Measurements from ENCODE around the gene METAP1D.

Gene METAP1D

DNA sequence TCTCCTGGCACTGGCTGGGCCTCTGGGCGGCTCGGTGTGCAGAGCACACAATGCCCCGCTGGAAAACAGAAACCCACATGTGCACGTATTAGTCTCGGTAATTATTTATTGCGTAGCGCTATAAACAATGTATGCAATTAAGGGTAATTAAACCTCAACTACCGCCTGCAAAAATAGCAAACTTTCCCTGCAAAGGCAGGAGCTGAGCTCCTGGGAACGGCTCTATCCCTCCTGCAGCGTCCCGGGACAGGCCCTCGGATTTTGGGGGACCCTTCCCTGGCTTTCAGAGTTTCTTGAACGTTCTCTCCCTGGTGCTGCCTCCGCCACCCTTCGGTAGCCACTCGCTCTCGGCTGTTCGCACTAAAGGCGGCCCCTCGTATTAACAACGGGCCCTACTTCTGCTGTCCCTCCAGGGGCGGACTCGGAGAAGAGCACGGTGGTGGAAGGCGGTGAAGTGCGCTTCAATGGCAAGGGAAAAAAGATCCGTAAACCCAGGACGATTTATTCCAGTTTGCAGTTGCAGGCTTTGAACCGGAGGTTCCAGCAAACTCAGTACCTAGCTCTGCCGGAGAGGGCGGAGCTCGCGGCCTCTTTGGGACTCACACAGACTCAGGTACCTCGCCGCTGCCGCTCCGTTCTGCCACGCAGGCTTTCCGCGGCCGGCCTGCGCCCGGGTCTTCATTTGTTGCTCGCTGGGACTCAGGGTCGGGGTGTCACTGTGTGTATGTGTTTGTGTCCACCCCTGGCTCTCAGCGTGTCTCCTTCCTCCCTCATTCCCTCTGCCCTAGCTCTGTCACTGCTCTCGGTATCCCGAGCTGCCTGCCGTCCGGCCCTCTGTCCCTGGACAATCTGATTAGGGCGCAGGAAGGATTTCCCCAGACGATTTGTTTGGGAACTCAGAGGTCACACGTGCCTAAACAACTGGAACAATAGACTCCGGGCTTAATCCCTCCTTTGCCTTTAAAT is 86.8 kb downstream of the METAP1D start:
- peaks cover 5% of the 10 kb centered on the region for H3K4me1 ChIP-seq (ENCODE audit: control insufficient read depth, insufficient read depth, low read length, poor library complexity, severe bottlenecking)
- 1% methylated on average over 35 to 41 of the region's 54 CpGs for WGBS, 2 experiments (ENCODE audit: insufficient coverage in 2 of 2)
- no peaks in the 10 kb centered on the region for H3K9me3 ChIP-seq (ENCODE audit: control insufficient read depth, low read length)
- peak overlapping the region; percentile 46 for H3K4me3 ChIP-seq (ENCODE audit: extremely low read depth, insufficient read depth, low read length, poor library complexity, severe bottlenecking)
- no peaks in the 10 kb centered on the region for H3K36me3 ChIP-seq (ENCODE audit: control insufficient read depth, insufficient read depth, low read length)
- peak overlapping the region; percentile 33 for H3K27ac ChIP-seq (ENCODE audit: low read depth, low read length, severe bottlenecking)

- Histone ChIP-seq H3K9me3 (ENCODE audit: control insufficient read depth, low read length) (no peaks in the 10 kb centered on the region), H3K36me3 (ENCODE audit: control insufficient read depth, insufficient read depth, low read length) (no peaks in the 10 kb centered on the region), H3K4me3 (ENCODE audit: extremely low read depth, insufficient read depth, low read length, poor library complexity, severe bottlenecking) (peak overlapping the region; percentile 46), H3K4me1 (ENCODE audit: control insufficient read depth, insufficient read depth, low read length, poor library complexity, severe bottlenecking) (peaks cover 5% of the 10 kb centered on the region), H3K27ac (ENCODE audit: low read depth, low read length, severe bottlenecking) (peak overlapping the region; percentile 19)
- 1 to 3% methylated on average over 16 to 20 of the region's 31 CpGs for WGBS, 2 experiments (ENCODE audit: insufficient coverage in 2 of 2)
Observed at GRCh38 chr2:172087207-172087779, 87.5 kb downstream of the METAP1D start.

- 5% methylated on average over 8 to 21 of the region's 23 CpGs for WGBS, 2 experiments (ENCODE audit: insufficient coverage in 2 of 2)
- Histone ChIP-seq H3K4me3 (ENCODE audit: extremely low read depth, insufficient read depth, low read length, poor library complexity, severe bottlenecking) (peak overlapping the region; percentile 46), H3K36me3 (ENCODE audit: control insufficient read depth, insufficient read depth, low read length) (no peaks in the 10 kb centered on the region), H3K4me1 (ENCODE audit: control insufficient read depth, insufficient read depth, low read length, poor library complexity, severe bottlenecking) (peaks cover 5% of the 10 kb centered on the region), H3K27ac (ENCODE audit: low read depth, low read length, severe bottlenecking) (no peak overlapping the region), H3K9me3 (ENCODE audit: control insufficient read depth, low read length) (no peaks in the 10 kb centered on the region)
Observed at GRCh38 chr2:172087780-172088244, 88.1 kb downstream of the METAP1D start.

DNA sequence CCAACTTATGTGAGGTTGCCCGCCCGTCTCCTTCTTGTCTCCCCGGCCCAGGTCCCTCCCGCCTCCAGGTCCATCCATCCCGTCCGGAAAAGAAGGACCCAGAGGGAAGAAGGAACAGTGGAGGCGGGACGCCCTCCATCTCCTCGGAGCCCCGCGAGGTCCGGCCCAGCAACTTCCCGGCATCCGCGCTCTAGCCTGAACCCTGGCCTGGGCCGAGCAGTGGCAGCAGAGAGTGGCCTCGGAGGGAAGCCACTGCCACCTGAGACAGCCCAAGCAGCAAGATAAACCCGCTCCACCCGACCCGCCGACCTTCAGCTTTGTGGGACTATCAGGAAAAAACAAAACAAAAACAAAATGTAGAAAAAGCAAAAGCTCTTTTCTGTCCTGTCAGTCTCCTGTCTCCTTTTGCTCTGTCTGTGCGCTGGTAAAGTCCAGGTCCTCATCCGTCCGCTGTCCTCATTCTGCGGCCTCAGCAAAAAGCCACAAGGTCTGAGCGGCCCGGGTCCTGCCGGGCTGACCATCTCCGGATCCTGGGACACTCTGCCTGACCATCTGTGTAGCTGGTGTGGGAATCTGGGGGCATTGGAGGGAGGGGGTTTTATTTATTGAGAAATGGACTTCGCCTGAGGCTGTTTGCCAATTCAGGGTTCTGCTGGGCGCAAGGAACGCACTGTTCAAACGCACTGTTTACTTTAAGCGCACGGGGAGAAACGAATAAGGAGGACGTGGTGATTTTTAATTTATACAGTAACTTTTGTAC is 88.7 kb downstream of the METAP1D start:
- Histone ChIP-seq H3K4me3 (ENCODE audit: extremely low read depth, insufficient read depth, low read length, poor library complexity, severe bottlenecking) (peak overlapping the region; percentile 46), H3K4me1 (ENCODE audit: control insufficient read depth, insufficient read depth, low read length, poor library complexity, severe bottlenecking) (peaks cover 5% of the 10 kb centered on the region), H3K27ac (ENCODE audit: low read depth, low read length, severe bottlenecking) (no peak overlapping the region), H3K9me3 (ENCODE audit: control insufficient read depth, low read length) (no peaks in the 10 kb centered on the region), H3K36me3 (ENCODE audit: control insufficient read depth, insufficient read depth, low read length) (no peaks in the 10 kb centered on the region)
- 5 to 10% methylated on average over 29 to 32 of the region's 37 CpGs for WGBS, 2 experiments (ENCODE audit: insufficient coverage in 2 of 2)

DNA sequence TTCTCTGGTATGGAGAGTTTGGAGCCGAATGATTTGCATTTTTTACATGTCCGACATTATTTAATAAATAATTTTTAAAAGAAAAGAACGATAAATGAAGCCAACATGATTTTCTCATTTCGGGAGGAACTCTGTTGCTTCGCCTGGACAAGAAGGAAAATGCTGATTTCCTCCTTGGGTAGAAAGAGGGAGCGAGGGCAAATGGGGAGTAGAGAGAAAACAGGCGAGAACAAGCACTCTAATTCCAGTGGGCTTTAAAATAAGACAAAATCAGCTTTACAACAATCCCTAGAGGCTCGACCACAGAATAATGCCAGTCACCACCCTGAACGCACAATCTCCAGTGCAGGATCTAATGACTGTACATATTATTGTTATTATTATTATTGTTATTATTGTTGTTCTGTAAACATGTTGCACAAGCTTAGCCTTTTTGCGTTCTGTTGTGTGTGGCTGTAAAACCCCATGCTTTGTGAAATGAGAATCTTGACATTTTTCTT is 89.3 kb downstream of the METAP1D start:
- Histone ChIP-seq H3K4me1 (ENCODE audit: control insufficient read depth, insufficient read depth, low read length, poor library complexity, severe bottlenecking) (peaks cover 8% of the 10 kb centered on the region), H3K36me3 (ENCODE audit: control insufficient read depth, insufficient read depth, low read length) (no peaks in the 10 kb centered on the region), H3K9me3 (ENCODE audit: control insufficient read depth, low read length) (no peaks in the 10 kb centered on the region), H3K4me3 (ENCODE audit: extremely low read depth, insufficient read depth, low read length, poor library complexity, severe bottlenecking) (peak overlapping the region; percentile 46), H3K27ac (ENCODE audit: low read depth, low read length, severe bottlenecking) (no peak overlapping the region)
- WGBS, 2 experiments (ENCODE audit: insufficient coverage in 2 of 2): 0 to 30% methylated on average over 3 to 4 of the region's 10 CpGs

- Histone ChIP-seq H3K4me1 (ENCODE audit: control insufficient read depth, insufficient read depth, low read length, poor library complexity, severe bottlenecking) (peaks cover 8% of the 10 kb centered on the region), H3K4me3 (ENCODE audit: extremely low read depth, insufficient read depth, low read length, poor library complexity, severe bottlenecking) (no peak overlapping the region), H3K9me3 (ENCODE audit: control insufficient read depth, low read length) (no peaks in the 10 kb centered on the region), H3K27ac (ENCODE audit: low read depth, low read length, severe bottlenecking) (no peak overlapping the region), H3K36me3 (ENCODE audit: control insufficient read depth, insufficient read depth, low read length) (no peaks in the 10 kb centered on the region)
- 25 to 30% methylated on average over 4 to 6 of the region's 7 CpGs for WGBS, 2 experiments (ENCODE audit: insufficient coverage in 2 of 2)
Observed at GRCh38 chr2:172089633-172090032, 89.9 kb downstream of the METAP1D start.

DNA sequence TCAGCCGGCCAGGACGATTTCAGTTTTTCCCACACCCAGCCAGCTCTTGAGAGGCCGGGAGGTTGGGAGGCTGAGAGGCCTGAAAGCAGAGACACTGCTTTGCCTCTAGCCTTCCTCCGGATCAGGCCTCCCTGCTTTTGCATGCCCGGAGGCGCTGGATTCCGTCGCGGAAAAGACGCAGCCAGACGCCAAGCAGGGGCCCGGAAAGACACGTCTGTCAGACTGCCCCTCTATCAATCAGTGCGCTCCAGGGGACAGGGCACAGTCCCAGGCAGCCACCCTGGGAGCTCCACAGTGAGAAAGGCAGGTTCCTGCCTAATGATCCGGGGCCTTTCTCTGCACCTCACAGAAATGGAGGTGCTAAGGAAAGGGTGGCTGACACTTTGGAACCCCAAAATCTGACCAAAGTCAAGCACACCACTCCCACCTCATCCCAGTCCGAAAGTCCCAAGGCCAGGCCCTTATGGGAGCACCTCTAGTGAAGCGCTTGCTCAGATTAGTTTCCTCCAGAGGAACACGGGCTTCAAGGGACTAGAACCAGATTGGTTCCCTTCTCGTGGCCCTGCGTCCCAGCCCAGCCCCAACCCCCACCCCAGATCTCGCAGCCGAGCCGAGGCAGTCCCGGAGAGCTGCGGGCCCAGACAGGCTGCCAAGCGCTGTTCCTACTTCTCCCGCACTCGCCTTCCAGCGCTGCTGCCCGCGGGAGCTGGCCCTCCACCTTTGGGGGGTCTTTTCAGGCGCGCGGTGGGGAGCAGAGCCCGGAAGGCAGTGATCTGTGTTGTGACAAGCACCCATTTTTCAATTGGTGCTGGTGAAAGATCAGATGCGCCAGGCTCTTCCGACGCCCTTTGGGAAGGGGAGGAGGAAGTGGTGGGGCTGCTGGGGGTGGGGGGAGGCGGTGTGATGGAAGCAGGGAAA is 90.5 kb downstream of the METAP1D start:
- H3K27ac ChIP-seq (ENCODE audit: low read depth, low read length, severe bottlenecking): no peak overlapping the region
- no peaks in the 10 kb centered on the region for H3K9me3 ChIP-seq (ENCODE audit: control insufficient read depth, low read length)
- H3K36me3 ChIP-seq (ENCODE audit: control insufficient read depth, insufficient read depth, low read length): no peaks in the 10 kb centered on the region
- peaks cover 12% of the 10 kb centered on the region for H3K4me1 ChIP-seq (ENCODE audit: control insufficient read depth, insufficient read depth, low read length, poor library complexity, severe bottlenecking)
- no peak overlapping the region for H3K4me3 ChIP-seq (ENCODE audit: extremely low read depth, insufficient read depth, low read length, poor library complexity, severe bottlenecking)
- WGBS, 2 experiments (ENCODE audit: insufficient coverage in 2 of 2): 2 to 3% methylated on average over 32 to 33 of the region's 39 CpGs

GRCh38 chr2:172091000-172091641 is 91.4 kb downstream of the METAP1D start:
- WGBS, 2 experiments (ENCODE audit: insufficient coverage in 2 of 2): 0% methylated on average over 5 to 7 of the region's 13 CpGs
- no peak overlapping the region for H3K4me3 ChIP-seq (ENCODE audit: extremely low read depth, insufficient read depth, low read length, poor library complexity, severe bottlenecking)
- no peaks in the 10 kb centered on the region for H3K9me3 ChIP-seq (ENCODE audit: control insufficient read depth, low read length)
- H3K27ac ChIP-seq (ENCODE audit: low read depth, low read length, severe bottlenecking): no peak overlapping the region
- H3K36me3 ChIP-seq (ENCODE audit: control insufficient read depth, insufficient read depth, low read length): no peaks in the 10 kb centered on the region
- H3K4me1 ChIP-seq (ENCODE audit: control insufficient read depth, insufficient read depth, low read length, poor library complexity, severe bottlenecking): peaks cover 15% of the 10 kb centered on the region

DNA sequence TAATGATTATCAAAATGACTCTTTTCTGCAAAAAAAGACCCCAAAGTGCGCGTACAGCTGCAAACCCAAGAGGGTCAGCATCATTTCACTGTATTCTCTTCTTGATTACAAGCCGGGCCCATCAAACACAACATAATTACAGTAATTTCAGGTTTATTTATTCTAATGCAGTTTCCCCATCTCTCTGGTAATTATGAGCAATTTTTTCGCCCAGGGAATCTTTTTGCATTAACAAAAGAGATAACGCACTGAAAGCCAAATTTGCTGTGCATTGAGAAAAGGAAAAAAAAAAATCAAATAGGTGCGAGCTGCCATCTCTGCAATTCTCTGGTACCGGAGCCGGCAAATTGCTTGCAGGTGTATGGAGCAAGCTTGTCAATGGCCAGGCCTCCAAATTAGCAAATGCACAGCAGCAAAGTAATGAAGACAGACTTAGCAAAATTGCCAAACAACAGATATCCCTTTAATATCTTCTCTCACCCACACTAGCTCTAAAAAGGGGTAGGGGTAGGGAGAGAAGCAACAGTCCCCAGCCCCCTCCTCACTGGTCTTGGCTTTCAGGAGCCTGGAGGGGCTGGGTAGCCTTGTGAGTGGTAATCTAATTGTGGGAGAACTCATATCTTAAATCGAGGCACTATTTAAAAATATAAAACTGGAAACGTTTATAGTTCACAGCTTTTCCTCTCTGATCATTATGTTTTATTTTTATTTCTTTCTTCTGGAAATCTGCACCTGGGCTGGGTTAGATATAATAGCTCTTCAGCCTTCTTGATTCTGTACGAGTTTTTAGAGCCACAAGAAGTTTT is 92.2 kb downstream of the METAP1D start:
- peaks cover 24% of the 10 kb centered on the region for H3K4me1 ChIP-seq (ENCODE audit: control insufficient read depth, insufficient read depth, low read length, poor library complexity, severe bottlenecking)
- no peaks in the 10 kb centered on the region for H3K36me3 ChIP-seq (ENCODE audit: control insufficient read depth, insufficient read depth, low read length)
- no peaks in the 10 kb centered on the region for H3K9me3 ChIP-seq (ENCODE audit: control insufficient read depth, low read length)
- 13 to 20% methylated on average over 7 to 8 of the region's 11 CpGs for WGBS, 2 experiments (ENCODE audit: insufficient coverage in 2 of 2)
- H3K27ac ChIP-seq (ENCODE audit: low read depth, low read length, severe bottlenecking): no peak overlapping the region
- H3K4me3 ChIP-seq (ENCODE audit: extremely low read depth, insufficient read depth, low read length, poor library complexity, severe bottlenecking): no peak overlapping the region
